ENCODE data around the gene CSNK1G1. TPM values are rescaled to one million over a fixed set of nuclear protein-coding genes. Genes with fewer than 3 reads are reported as not detected.
A peak's percentile ranks its signal among the peaks of the same experiment; 100 is the strongest.

Gene CSNK1G1
- total RNA-seq, 1 donor from 2014 or later, result 37.0 TPM

GRCh38 chr15:64246364-64247189 lies 109.4 kb downstream of the CSNK1G1 start:
- Histone ChIP-seq H3K4me1 (ENCODE audit: insufficient read depth, low read length) (peaks cover 28% of the 10 kb centered on the region), H3K9me3 (ENCODE audit: insufficient read depth, low read depth, low read length) (no peaks in the 10 kb centered on the region), H2AFZ (ENCODE audit: low read depth, low read length) (no peak overlapping the region), H3K27ac (ENCODE audit: low read depth, low read length) (peak overlapping the region; percentile 93), H3K9ac (ENCODE audit: low read length) (peak overlapping the region; percentile 62), H3K4me2 (ENCODE audit: low read length) (peak overlapping the region; percentile 68), H3K79me2 (ENCODE audit: insufficient read depth, low read length) (peaks cover 36% of the 10 kb centered on the region), H3K36me3 (ENCODE audit: insufficient read depth, low read length) (no peaks in the 10 kb centered on the region), H3K4me3 (ENCODE audit: insufficient read depth, low read depth, low read length) (peak overlapping the region; percentile 14), H3K27me3 (ENCODE audit: insufficient read depth, low read length) (no peaks in the 10 kb centered on the region), H4K20me1 (ENCODE audit: insufficient read depth, low read length) (peaks cover 18% of the 10 kb centered on the region)
- peak; percentile 94 for DNase-seq (ENCODE audit: low read depth)
- FAIRE-seq, result peak; percentile 73
- Mint-ChIP-seq H3K36me3 (ENCODE audit: low read depth, unreplicated experiment) (peaks cover 5% of the 10 kb centered on the region), H3K9me3 (ENCODE audit: unreplicated experiment) (no peaks in the 10 kb centered on the region), H3K4me1 (ENCODE audit: low read depth, unreplicated experiment) (peaks cover 30% of the 10 kb centered on the region), H3K4me3 (ENCODE audit: unreplicated experiment) (peak overlapping the region; percentile 50), H3K27ac (ENCODE audit: unreplicated experiment) (peak overlapping the region; percentile 98), H3K27me3 (ENCODE audit: low read depth, unreplicated experiment) (no peaks in the 10 kb centered on the region)
- TF ChIP-seq EZH2 (IDR thresholded peaks at IDR 0.05; ENCODE audit: insufficient read depth, low read length), result no peak
- TF ChIP-seq CTCF (IDR thresholded peaks at IDR 0.05; ENCODE audit: insufficient read depth, low read depth, low read length), result no peak

GRCh38 chr15:64245405-64245804 lies 110.6 kb downstream of the CSNK1G1 start:
- Histone ChIP-seq H3K4me3 (ENCODE audit: insufficient read depth, low read depth, low read length) (no peak overlapping the region), H3K79me2 (ENCODE audit: insufficient read depth, low read length) (peaks cover 47% of the 10 kb centered on the region), H3K27me3 (ENCODE audit: insufficient read depth, low read length) (no peaks in the 10 kb centered on the region), H4K20me1 (ENCODE audit: insufficient read depth, low read length) (peaks cover 29% of the 10 kb centered on the region), H3K4me2 (ENCODE audit: low read length) (no peak overlapping the region), H3K4me1 (ENCODE audit: insufficient read depth, low read length) (peaks cover 28% of the 10 kb centered on the region), H3K9ac (ENCODE audit: low read length) (no peak overlapping the region), H2AFZ (ENCODE audit: low read depth, low read length) (no peak overlapping the region), H3K9me3 (ENCODE audit: insufficient read depth, low read depth, low read length) (no peaks in the 10 kb centered on the region), H3K36me3 (ENCODE audit: insufficient read depth, low read length) (no peaks in the 10 kb centered on the region), H3K27ac (ENCODE audit: low read depth, low read length) (no peak overlapping the region)
- Mint-ChIP-seq H3K9me3 (ENCODE audit: unreplicated experiment) (no peaks in the 10 kb centered on the region), H3K36me3 (ENCODE audit: low read depth, unreplicated experiment) (peaks cover 5% of the 10 kb centered on the region), H3K27me3 (ENCODE audit: low read depth, unreplicated experiment) (no peaks in the 10 kb centered on the region), H3K4me1 (ENCODE audit: low read depth, unreplicated experiment) (peaks cover 30% of the 10 kb centered on the region), H3K27ac (ENCODE audit: unreplicated experiment) (no peak overlapping the region), H3K4me3 (ENCODE audit: unreplicated experiment) (no peak overlapping the region)
- no peak for FAIRE-seq
- no peak for DNase-seq (ENCODE audit: low read depth)
- no peak for TF ChIP-seq CTCF (IDR thresholded peaks at IDR 0.05; ENCODE audit: insufficient read depth, low read depth, low read length)
- TF ChIP-seq EZH2 (IDR thresholded peaks at IDR 0.05; ENCODE audit: insufficient read depth, low read length), result no peak

- H3K79me2 ChIP-seq (ENCODE audit: insufficient read depth, low read length), result peaks cover 57% of the 10 kb centered on the region
- Mint-ChIP-seq H3K27ac (ENCODE audit: unreplicated experiment) (no peak overlapping the region), H3K4me3 (ENCODE audit: unreplicated experiment) (no peak overlapping the region), H3K4me1 (ENCODE audit: low read depth, unreplicated experiment) (peaks cover 16% of the 10 kb centered on the region), H3K27me3 (ENCODE audit: low read depth, unreplicated experiment) (no peaks in the 10 kb centered on the region), H3K36me3 (ENCODE audit: low read depth, unreplicated experiment) (peaks cover 5% of the 10 kb centered on the region), H3K9me3 (ENCODE audit: unreplicated experiment) (no peaks in the 10 kb centered on the region)
- no peak overlapping the region for H3K4me3 ChIP-seq (ENCODE audit: insufficient read depth, low read depth, low read length)
- H3K9me3 ChIP-seq (ENCODE audit: insufficient read depth, low read depth, low read length), result no peaks in the 10 kb centered on the region
- no peak for DNase-seq (ENCODE audit: low read depth)
- no peak for FAIRE-seq
- peaks cover 76% of the 10 kb centered on the region for H4K20me1 ChIP-seq (ENCODE audit: insufficient read depth, low read length)
- TF ChIP-seq CTCF (IDR thresholded peaks at IDR 0.05; ENCODE audit: insufficient read depth, low read depth, low read length), result no peak
- no peak for TF ChIP-seq EZH2 (IDR thresholded peaks at IDR 0.05; ENCODE audit: insufficient read depth, low read length)
- no peak overlapping the region for H2AFZ ChIP-seq (ENCODE audit: low read depth, low read length)
- no peak overlapping the region for H3K27ac ChIP-seq (ENCODE audit: low read depth, low read length)
- no peaks in the 10 kb centered on the region for H3K36me3 ChIP-seq (ENCODE audit: insufficient read depth, low read length)
- H3K4me2 ChIP-seq (ENCODE audit: low read length), result no peak overlapping the region
- no peak overlapping the region for H3K9ac ChIP-seq (ENCODE audit: low read length)
- peaks cover 5% of the 10 kb centered on the region for H3K4me1 ChIP-seq (ENCODE audit: insufficient read depth, low read length)
- H3K27me3 ChIP-seq (ENCODE audit: insufficient read depth, low read length), result no peaks in the 10 kb centered on the region
These were observed 118.3 kb downstream of the CSNK1G1 start for GRCh38 chr15:64237677-64238076.
